NCI-H1417 (cell line): ENCODE data around the gene ZBTB7C.

Experiments used
- DNase-seq, 3 experiments: peaks; one replicate each; lab custom pipeline; 2025; lab: John Stamatoyannopoulos, UW

Gene ZBTB7C

GRCh38 chr18:48354746-48355260, 54.4 kb downstream of the ZBTB7C start:
- no peak for DNase-seq

GRCh38 chr18:48352051-48352755, 57.0 kb downstream of the ZBTB7C start:
- DNase-seq: no peak

- DNase-seq: peak in 1 of 3 experiments; percentile 25
Measured at GRCh38 chr18:48351216-48352050, 57.8 kb downstream of the ZBTB7C start.

GRCh38 chr18:48348739-48349138, 60.4 kb downstream of the ZBTB7C start:
- peak in 2 of 3 experiments; percentile 66 to 91 for DNase-seq

- DNase-seq: no peak
Measured at GRCh38 chr18:48347756-48348326, 61.3 kb downstream of the ZBTB7C start.

DNA sequence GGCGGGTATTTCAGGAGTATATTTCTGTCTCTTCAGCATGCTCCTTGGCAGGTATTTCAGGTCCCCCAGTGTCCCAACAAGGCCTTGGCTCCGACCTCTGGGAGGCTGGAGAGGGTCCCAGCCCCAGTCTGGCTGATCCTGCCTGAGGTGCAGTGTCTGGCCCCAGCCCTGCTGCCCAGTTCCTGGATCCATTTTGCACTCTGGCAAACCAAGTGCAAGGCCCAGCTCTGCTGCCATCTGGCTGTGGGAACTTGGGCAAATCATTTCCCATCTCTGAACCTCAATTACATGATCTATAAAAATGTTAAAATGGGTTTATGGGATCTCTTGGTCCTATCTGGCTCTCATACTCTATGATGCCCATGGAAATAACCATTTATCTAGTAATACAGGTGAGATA, 63.6 kb downstream of the ZBTB7C start:
- no peak for DNase-seq

GRCh38 chr18:48342581-48342980, 66.6 kb downstream of the ZBTB7C start:
- peak; percentile 78 to 93 (median 83) for DNase-seq

DNA sequence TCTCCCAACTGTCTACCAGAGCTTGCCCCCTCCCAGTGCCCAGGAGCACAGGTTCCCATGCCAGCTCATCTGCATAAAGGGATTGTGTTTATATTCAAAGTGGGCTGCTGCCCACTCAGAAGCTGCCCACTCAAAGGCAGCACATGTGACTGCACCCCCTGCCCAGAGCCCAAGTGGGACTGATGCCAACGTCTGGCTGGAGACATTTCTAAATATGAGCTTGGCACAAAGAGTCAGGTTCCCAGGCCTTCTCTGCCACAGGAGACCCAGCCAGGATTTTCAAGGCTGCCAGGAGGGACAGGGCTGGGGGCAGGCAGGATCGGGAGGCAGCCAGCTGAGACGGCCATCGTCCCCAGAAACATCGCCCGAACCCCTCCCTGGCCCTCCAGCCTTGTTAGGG, 67.1 kb downstream of the ZBTB7C start:
- DNase-seq: peak in 2 of 3 experiments; percentile 84 to 93

GRCh38 chr18:48340560-48340959, 68.6 kb downstream of the ZBTB7C start:
- peak; percentile 63 to 91 (median 72) for DNase-seq

DNA sequence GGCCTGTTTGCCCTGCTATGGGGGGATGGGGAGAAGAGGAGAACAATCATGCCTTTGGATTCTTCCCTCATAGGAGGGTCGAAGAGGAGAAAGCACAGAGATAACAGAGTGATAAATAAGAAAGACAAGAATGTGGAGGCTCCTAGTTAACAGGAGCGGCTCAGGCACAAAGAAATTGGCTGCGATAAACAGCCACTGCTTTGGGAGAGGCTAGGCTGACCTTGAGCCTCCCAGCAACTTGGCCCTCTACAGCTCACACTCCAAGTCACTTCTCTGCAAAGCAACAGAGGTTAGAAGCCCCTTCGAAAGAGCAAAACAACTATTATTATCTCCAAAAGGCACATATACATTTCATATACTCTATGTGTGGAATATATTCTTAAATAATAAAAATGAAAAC, 69.5 kb downstream of the ZBTB7C start:
- no peak for DNase-seq

- DNase-seq: no peak
Measured at GRCh38 chr18:48338915-48339314, 70.3 kb downstream of the ZBTB7C start.

DNA sequence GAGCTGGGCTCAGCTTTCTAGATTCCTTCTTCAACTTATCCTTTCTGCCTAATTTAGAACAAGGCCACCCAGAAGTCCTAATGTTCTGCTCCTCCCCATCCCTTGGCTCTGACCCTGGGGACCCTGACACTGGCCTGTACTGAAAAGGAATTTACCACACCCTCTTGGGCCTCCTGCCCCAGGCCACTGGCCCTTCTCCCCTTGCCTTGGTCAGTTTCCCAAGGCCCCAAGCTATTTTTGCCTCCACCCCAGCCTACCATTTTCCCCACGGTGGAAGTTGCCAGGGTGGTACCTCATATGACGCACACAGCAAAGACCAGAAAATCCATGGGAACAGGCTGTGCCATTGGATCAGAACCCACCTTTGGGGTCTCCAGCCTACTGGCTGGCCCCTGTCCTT, 72.1 kb downstream of the ZBTB7C start:
- no peak for DNase-seq

DNA sequence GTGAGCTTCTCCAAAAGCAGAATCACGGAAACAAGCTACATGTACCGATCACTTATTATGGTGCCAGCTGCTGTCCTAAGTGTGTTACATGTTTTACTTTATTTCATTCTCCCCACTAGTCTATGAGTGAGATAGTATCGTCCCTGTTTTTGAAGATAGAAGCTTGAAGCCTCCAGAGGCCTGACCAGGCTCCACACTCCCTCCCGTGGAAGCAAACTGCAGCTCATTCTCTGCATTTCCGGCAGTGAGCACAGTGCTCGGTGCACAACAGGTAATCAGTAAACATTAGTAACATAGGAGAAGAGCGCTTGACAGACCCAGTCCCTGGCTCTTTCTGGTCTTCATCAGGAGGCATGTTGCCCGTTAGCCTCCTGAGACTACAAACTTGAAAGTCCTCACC, 72.9 kb downstream of the ZBTB7C start:
- peak in 2 of 3 experiments; percentile 38 to 61 for DNase-seq

- no peak for DNase-seq
Measured at GRCh38 chr18:48335829-48336228, 73.4 kb downstream of the ZBTB7C start.

DNA sequence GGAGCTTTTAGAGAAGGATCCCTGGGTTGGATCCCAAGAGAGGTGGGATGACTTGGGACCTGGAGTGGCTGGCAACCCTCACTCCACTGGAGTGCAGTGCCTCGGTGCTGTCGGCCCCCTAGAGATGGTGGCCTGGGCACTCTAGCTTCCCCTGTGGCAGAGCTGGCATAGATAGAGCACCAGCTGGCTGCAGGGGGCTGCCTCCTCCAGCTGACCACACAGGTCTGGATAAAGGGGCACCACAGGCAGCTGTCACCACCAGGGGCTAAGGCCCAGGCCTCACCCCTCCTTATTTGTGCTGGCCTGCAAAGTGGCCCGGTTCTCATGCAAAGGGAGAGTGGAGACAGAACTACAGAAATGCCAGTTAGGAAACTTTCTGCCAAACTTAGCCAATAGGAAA, 74.3 kb downstream of the ZBTB7C start:
- no peak for DNase-seq

DNA sequence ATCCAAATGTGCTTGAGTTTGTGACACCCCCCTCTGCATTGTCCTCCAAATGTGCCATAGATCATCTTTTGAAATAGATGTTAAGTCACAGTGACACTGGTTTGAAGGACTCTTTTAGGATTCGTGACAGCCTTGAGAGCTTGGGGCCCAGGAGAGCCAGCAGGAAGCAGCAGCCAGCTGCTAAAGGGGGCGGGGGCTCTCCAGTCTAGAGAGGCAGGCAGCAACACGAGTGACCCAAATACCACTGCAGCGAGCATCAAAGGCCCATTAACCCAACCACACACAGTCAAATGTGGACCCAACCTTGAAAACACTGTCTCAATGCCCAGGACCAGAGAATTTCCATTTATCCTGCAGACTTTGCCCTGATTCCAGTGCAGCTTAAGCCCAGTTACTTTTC, 75.6 kb downstream of the ZBTB7C start:
- DNase-seq: peak; percentile 48 to 92 (median 71)

DNA sequence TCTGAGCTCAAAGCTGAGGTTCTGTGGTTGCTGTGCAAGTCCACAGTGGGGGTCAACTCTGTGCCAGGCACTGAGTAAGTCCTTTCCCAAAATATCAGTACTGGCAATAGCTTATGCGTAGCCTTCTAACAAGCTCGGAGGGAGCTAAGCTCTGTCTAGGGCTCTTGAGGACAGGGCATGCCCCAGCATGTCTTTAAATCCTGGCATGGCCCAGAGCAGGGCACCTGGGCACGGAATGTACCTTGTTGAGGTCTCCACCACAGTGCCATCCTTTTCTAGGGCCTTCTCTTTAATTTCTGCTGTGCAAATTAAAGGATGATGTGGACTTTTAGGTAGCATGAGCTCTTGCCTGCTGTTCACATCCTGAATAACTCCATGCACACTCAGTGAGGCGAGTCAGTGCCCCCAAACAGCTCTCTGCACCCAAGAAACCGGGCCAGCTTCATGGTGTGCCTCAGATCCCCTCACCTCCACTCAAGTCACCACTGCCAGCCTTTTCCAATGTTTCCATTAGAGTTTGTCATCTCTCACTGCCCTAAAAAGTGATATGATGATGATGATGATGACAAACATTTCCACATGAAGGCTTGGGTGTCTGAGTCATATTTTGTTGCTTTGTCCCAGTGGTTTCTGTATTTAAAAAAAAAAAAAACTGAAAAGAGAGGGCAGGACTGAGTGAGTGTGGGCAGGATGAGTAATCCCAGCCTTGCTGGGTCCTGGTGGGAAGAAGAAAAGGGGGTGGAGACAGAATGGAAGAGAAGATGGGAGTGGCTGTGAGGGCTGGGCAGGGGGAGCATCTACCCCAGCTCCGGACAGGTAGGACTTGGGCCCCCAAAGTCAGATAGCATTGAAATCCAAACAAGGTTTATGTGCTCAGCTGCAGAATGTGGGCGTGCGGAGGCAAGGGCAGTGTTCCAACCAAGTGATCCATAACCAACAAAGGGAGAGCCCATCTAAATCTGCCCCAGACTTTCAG, 78.9 kb downstream of the ZBTB7C start:
- peak in 1 of 3 experiments; percentile 28 for DNase-seq

GRCh38 chr18:48328473-48329210, 80.5 kb downstream of the ZBTB7C start:
- DNase-seq: peak in 2 of 3 experiments; percentile 16 to 25

DNA sequence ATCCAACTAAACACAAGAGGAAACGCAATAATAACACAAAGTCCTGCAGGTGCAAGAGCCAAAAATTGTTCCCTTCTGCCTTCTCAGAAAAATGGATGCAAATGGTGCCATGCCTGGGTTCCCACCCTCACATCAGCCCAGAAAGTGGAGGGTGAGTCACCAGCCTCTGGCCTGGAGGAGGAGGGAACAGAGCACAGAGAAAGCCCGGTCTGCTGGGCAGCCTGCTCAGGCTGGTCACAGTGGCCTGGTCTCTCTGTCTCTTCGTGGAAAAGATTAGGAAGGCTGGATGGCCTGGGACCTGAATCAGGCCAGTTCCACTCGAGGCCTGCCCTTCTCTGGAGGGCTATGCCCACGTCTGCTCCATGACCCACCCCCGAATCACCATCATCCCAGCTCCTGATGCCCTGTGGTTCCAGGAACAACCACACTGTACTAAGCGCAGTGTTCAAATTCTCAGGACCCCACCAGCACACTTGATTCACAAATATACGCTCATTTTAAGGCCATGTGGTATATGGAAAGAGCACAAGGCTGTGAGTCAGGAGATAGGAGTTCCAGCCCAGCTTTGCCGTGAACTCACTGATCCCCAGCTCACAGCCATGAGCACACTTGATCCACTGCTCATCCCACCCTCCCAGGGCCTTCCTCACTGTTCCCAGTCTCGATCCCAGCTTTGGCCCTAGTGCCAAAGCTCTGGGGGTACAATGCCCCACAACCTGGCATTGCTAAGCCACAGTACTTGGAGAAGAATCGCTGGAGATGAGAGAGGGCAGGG, 82.1 kb downstream of the ZBTB7C start:
- DNase-seq: no peak

- DNase-seq: no peak
Measured at GRCh38 chr18:48325115-48325665, 84.0 kb downstream of the ZBTB7C start.
